ENCODE data around the gene AKT2. TPM values are rescaled to one million over a fixed set of nuclear protein-coding genes. Genes with fewer than 3 reads are reported as not detected.

Gene AKT2
- total RNA-seq, 1 donor from 2014 or later: 46.4 TPM

- H3K4me3 ChIP-seq (ENCODE audit: low read depth, low read length): no peak overlapping the region
- no peak for DNase-seq (ENCODE audit: low read depth)
- TF ChIP-seq, protein P1, sequence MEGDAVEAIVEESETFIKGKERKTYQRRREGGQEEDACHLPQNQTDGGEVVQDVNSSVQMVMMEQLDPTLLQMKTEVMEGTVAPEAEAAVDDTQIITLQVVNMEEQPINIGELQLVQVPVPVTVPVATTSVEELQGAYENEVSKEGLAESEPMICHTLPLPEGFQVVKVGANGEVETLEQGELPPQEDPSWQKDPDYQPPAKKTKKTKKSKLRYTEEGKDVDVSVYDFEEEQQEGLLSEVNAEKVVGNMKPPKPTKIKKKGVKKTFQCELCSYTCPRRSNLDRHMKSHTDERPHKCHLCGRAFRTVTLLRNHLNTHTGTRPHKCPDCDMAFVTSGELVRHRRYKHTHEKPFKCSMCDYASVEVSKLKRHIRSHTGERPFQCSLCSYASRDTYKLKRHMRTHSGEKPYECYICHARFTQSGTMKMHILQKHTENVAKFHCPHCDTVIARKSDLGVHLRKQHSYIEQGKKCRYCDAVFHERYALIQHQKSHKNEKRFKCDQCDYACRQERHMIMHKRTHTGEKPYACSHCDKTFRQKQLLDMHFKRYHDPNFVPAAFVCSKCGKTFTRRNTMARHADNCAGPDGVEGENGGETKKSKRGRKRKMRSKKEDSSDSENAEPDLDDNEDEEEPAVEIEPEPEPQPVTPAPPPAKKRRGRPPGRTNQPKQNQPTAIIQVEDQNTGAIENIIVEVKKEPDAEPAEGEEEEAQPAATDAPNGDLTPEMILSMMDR (conservative IDR thresholded peaks at IDR 0.05; ENCODE audit: low read depth, low read length): no peak
These were observed 52.0 kb downstream of the AKT2 start for GRCh38 chr19:40232949-40233810.

GRCh38 chr19:40232479-40232878, 52.7 kb downstream of the AKT2 start:
- TF ChIP-seq, protein P1 (conservative IDR thresholded peaks at IDR 0.05; ENCODE audit: low read depth, low read length): no peak
- DNase-seq (ENCODE audit: low read depth): no peak
- no peak overlapping the region for H3K4me3 ChIP-seq (ENCODE audit: low read depth, low read length)

GRCh38 chr19:40231544-40232424, 53.4 kb downstream of the AKT2 start:
- no peak for DNase-seq (ENCODE audit: low read depth)
- TF ChIP-seq, protein P1 (conservative IDR thresholded peaks at IDR 0.05; ENCODE audit: low read depth, low read length): no peak
- peak overlapping the region; percentile 14 for H3K4me3 ChIP-seq (ENCODE audit: low read depth, low read length)

- TF ChIP-seq, protein P1 (conservative IDR thresholded peaks at IDR 0.05; ENCODE audit: low read depth, low read length): no peak
- H3K4me3 ChIP-seq (ENCODE audit: low read depth, low read length): no peak overlapping the region
- no peak for DNase-seq (ENCODE audit: low read depth)
These were observed 54.1 kb downstream of the AKT2 start for GRCh38 chr19:40231057-40231456.

GRCh38 chr19:40229926-40230417, 55.2 kb downstream of the AKT2 start:
- DNase-seq (ENCODE audit: low read depth): no peak
- no peak overlapping the region for H3K4me3 ChIP-seq (ENCODE audit: low read depth, low read length)
- TF ChIP-seq, protein P1 (conservative IDR thresholded peaks at IDR 0.05; ENCODE audit: low read depth, low read length): no peak

- H3K4me3 ChIP-seq (ENCODE audit: low read depth, low read length): no peak overlapping the region
- DNase-seq (ENCODE audit: low read depth): no peak
- TF ChIP-seq, protein P1 (conservative IDR thresholded peaks at IDR 0.05; ENCODE audit: low read depth, low read length): no peak
These were observed 55.7 kb downstream of the AKT2 start for GRCh38 chr19:40229484-40229883.

Data from epithelial cell of proximal tubule (primary cell).